BLaER1 (cell line): Measurements from ENCODE around the gene MYADML2.

Experiments used
- H3K27ac ChIP-seq: shearing (Covaris generic); formaldehyde crosslinking; 2 replicates; pipeline ENCODE4 v1.8.1; 2022
- H3K27me3 ChIP-seq: shearing (Covaris generic); formaldehyde crosslinking; 2 replicates; pipeline ENCODE4 v1.8.1; 2022
- H3K36me3 ChIP-seq: shearing (Covaris generic); formaldehyde crosslinking; 2 replicates; pipeline ENCODE4 v1.8.1; 2022
- H3K4me1 ChIP-seq: shearing (Covaris generic); formaldehyde crosslinking; 2 replicates; pipeline ENCODE4 v1.8.1; 2022
- H3K4me2 ChIP-seq: shearing (Covaris generic); formaldehyde crosslinking; 2 replicates; pipeline ENCODE4 v1.8.1; 2022
- H3K4me3 ChIP-seq: shearing (Covaris generic); formaldehyde crosslinking; 2 replicates; pipeline ENCODE4 v1.8.1; 2022
- H3K9ac ChIP-seq: shearing (Covaris generic); formaldehyde crosslinking; 2 replicates; pipeline ENCODE4 v1.8.1; 2022
- H3K9me3 ChIP-seq: shearing (Covaris generic); formaldehyde crosslinking; 2 replicates; pipeline ENCODE4 v1.8.1; 2022
- H4K20me1 ChIP-seq: shearing (Covaris generic); formaldehyde crosslinking; 2 replicates; pipeline ENCODE4 v1.8.1; 2022
- Cebpa-rat ChIP-seq: shearing (Covaris generic); IDR thresholded peaks from 2 replicates; pipeline ENCODE4 v1.8.1; 2022

Gene MYADML2

GRCh38 chr17:81911969-81912368 lies 35.1 kb downstream of the MYADML2 start:
- Histone ChIP-seq H4K20me1 (peaks cover 83% of the 10 kb centered on the region), H3K4me2 (peak overlapping the region; percentile 69), H3K36me3 (peaks cover 74% of the 10 kb centered on the region), H3K9me3 (no peaks in the 10 kb centered on the region), H3K4me1 (peaks cover 49% of the 10 kb centered on the region), H3K27ac (no peak overlapping the region), H3K27me3 (no peaks in the 10 kb centered on the region), H3K9ac (no peak overlapping the region), H3K4me3 (no peak overlapping the region)
- TF ChIP-seq Cebpa-rat = no peak

- peaks cover 79% of the 10 kb centered on the region for H3K36me3 ChIP-seq
- H3K4me2 ChIP-seq = peak within 1 kb of the TSS; percentile 91
- H3K27me3 ChIP-seq = no peaks in the 10 kb centered on the region
- H3K9me3 ChIP-seq = no peaks in the 10 kb centered on the region
- H3K4me3 ChIP-seq = peak within 1 kb of the TSS; percentile 91
- peak within 1 kb of the TSS; percentile 76 for H3K27ac ChIP-seq
- H3K4me1 ChIP-seq = peaks cover 44% of the 10 kb centered on the region
- H4K20me1 ChIP-seq = peaks cover 78% of the 10 kb centered on the region
- H3K9ac ChIP-seq = peak within 1 kb of the TSS; percentile 87
- TF ChIP-seq Cebpa-rat = no peak
These were observed 35.6 kb downstream of the MYADML2 start, which contains the start of gene PCYT2 for GRCh38 chr17:81911277-81911961. Gene PCYT2, minus strand, starts transcription at chr17:81911399. Its CDS starts 44 bp downstream, at chr17:81911355.

- no peak for TF ChIP-seq Cebpa-rat
- Histone ChIP-seq H4K20me1 (peaks cover 77% of the 10 kb centered on the region), H3K9ac (peak overlapping the region; percentile 87), H3K27me3 (no peaks in the 10 kb centered on the region), H3K36me3 (peaks cover 79% of the 10 kb centered on the region), H3K4me2 (peak overlapping the region; percentile 91), H3K4me1 (peaks cover 39% of the 10 kb centered on the region), H3K4me3 (peak overlapping the region; percentile 91), H3K9me3 (no peaks in the 10 kb centered on the region), H3K27ac (peak overlapping the region; percentile 76)
These were observed 36.2 kb downstream of the MYADML2 start for GRCh38 chr17:81910840-81911276.

GRCh38 chr17:81909966-81910839 lies 36.8 kb downstream of the MYADML2 start:
- peaks cover 77% of the 10 kb centered on the region for H4K20me1 ChIP-seq
- H3K36me3 ChIP-seq = peaks cover 79% of the 10 kb centered on the region
- no peaks in the 10 kb centered on the region for H3K9me3 ChIP-seq
- no peak for TF ChIP-seq Cebpa-rat
- peak overlapping the region; percentile 91 for H3K4me3 ChIP-seq
- H3K9ac ChIP-seq = peak overlapping the region; percentile 87
- H3K4me1 ChIP-seq = peaks cover 45% of the 10 kb centered on the region
- peak overlapping the region; percentile 76 for H3K27ac ChIP-seq
- H3K27me3 ChIP-seq = no peaks in the 10 kb centered on the region
- H3K4me2 ChIP-seq = peak overlapping the region; percentile 91

GRCh38 chr17:81909231-81909630 lies 37.8 kb downstream of the MYADML2 start:
- TF ChIP-seq Cebpa-rat = no peak

GRCh38 chr17:81908793-81909192 lies 38.2 kb downstream of the MYADML2 start:
- Histone ChIP-seq H3K4me2 (no peak overlapping the region), H3K27ac (no peak overlapping the region), H3K4me1 (peaks cover 54% of the 10 kb centered on the region), H3K4me3 (no peak overlapping the region), H3K27me3 (peaks cover 7% of the 10 kb centered on the region), H4K20me1 (peaks cover 77% of the 10 kb centered on the region), H3K9ac (peak overlapping the region; percentile 19; the same call in 1 of the 2 replicates), H3K9me3 (no peaks in the 10 kb centered on the region), H3K36me3 (peaks cover 78% of the 10 kb centered on the region)
- TF ChIP-seq Cebpa-rat = no peak

More at GRCh38 chr17:81909231-81909630, 37.8 kb downstream of the MYADML2 start:
- no peak overlapping the region for H3K27ac ChIP-seq
- H3K4me3 ChIP-seq = no peak overlapping the region
- H3K9ac ChIP-seq = peak overlapping the region; percentile 19; the same call in 1 of the 2 replicates
- H3K27me3 ChIP-seq = peaks cover 2% of the 10 kb centered on the region; the same call in 1 of the 2 replicates
- H3K9me3 ChIP-seq = no peaks in the 10 kb centered on the region
- peaks cover 78% of the 10 kb centered on the region for H3K36me3 ChIP-seq
- H4K20me1 ChIP-seq = peaks cover 77% of the 10 kb centered on the region
- peaks cover 51% of the 10 kb centered on the region for H3K4me1 ChIP-seq
- peak overlapping the region; percentile 91 for H3K4me2 ChIP-seq

- peaks cover 78% of the 10 kb centered on the region for H3K36me3 ChIP-seq
- H3K27ac ChIP-seq = no peak overlapping the region
- no peak overlapping the region; the same call in 1 of the 2 replicates for H3K4me2 ChIP-seq
- TF ChIP-seq Cebpa-rat = no peak
- no peak overlapping the region for H3K4me3 ChIP-seq
- peak overlapping the region; percentile 26; the same call in 1 of the 2 replicates for H3K9ac ChIP-seq
- H3K4me1 ChIP-seq = peaks cover 68% of the 10 kb centered on the region
- H4K20me1 ChIP-seq = peaks cover 77% of the 10 kb centered on the region
- H3K9me3 ChIP-seq = no peaks in the 10 kb centered on the region
- H3K27me3 ChIP-seq = peaks cover 20% of the 10 kb centered on the region
These were observed 39.6 kb downstream of the MYADML2 start for GRCh38 chr17:81907219-81908145.

- Histone ChIP-seq H3K27me3 (peaks cover 28% of the 10 kb centered on the region), H3K9me3 (no peaks in the 10 kb centered on the region), H3K4me2 (no peak overlapping the region), H4K20me1 (peaks cover 77% of the 10 kb centered on the region), H3K4me3 (no peak overlapping the region), H3K36me3 (peaks cover 70% of the 10 kb centered on the region), H3K4me1 (peaks cover 69% of the 10 kb centered on the region), H3K27ac (no peak overlapping the region), H3K9ac (no peak overlapping the region)
- no peak for TF ChIP-seq Cebpa-rat
These were observed 40.4 kb downstream of the MYADML2 start for GRCh38 chr17:81906476-81907218.
